T-helper 2 cell treated with Interferon-gamma antibody and Interleukin-4, amounts not matched to agents 5 μg/mL and 100 μg/mL, for 36 hours (primary cell): ENCODE results near the gene SH2B2.
"Not testable (repeated sequence)": the region's sequence is repeated elsewhere in the genome, so short reads cannot be mapped to it uniquely, and the experiment has no call there.

Experiments
- DNase-seq: peaks from one replicate; pipeline ENCODE4 v3.0.0; 2021; ENCODE audit warnings: low spot score
- H3K27ac Mint-ChIP-seq: one replicate; pipeline ENCODE4 v1.8.0; 2021; ENCODE audit warnings: mild to moderate bottlenecking, mixed read lengths
- H3K27me3 Mint-ChIP-seq: one replicate; pipeline ENCODE4 v1.8.0; 2021; ENCODE audit warnings: low read depth, mixed read lengths
- H3K36me3 Mint-ChIP-seq: one replicate; pipeline ENCODE4 v1.8.0; 2021; ENCODE audit warnings: low read depth, mixed read lengths
- H3K4me1 Mint-ChIP-seq: one replicate; pipeline ENCODE4 v1.8.0; 2021; ENCODE audit warnings: low read depth, mixed read lengths
- H3K4me3 Mint-ChIP-seq: one replicate; pipeline ENCODE4 v1.8.0; 2022; ENCODE audit warnings: mild to moderate bottlenecking, moderate library complexity, mixed read lengths
- H3K9me3 Mint-ChIP-seq: one replicate; pipeline ENCODE4 v1.8.0; 2021; ENCODE audit warnings: mixed read lengths

The SH2B2 gene

DNA sequence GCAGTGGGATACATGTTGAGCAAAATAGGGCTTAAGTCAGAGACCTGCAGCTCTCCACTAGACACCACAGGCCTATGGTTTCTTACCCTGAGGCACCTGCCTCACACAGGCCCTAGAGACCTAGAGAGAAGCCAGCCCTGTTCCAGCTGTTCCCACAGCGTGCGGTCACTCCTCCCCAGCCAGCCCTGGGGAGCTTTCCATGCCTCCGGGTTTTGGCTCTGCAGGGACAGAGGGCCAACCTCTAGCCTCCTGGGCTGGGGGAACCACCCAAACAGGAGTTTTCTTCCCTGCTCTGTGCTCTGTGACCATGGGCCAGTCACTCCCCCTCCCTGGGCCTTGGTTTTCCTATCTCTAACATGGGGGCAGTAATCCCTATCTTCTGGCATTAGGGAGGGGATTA is 33.0 kb downstream of the SH2B2 start:
- Mint-ChIP-seq H3K27ac (no peak overlapping the region), H3K9me3 (no peaks in the 10 kb centered on the region), H3K4me3 (no peak overlapping the region), H3K4me1 (no peaks in the 10 kb centered on the region), H3K36me3 (no peaks in the 10 kb centered on the region), H3K27me3 (no peaks in the 10 kb centered on the region)
- no peak for DNase-seq

DNA sequence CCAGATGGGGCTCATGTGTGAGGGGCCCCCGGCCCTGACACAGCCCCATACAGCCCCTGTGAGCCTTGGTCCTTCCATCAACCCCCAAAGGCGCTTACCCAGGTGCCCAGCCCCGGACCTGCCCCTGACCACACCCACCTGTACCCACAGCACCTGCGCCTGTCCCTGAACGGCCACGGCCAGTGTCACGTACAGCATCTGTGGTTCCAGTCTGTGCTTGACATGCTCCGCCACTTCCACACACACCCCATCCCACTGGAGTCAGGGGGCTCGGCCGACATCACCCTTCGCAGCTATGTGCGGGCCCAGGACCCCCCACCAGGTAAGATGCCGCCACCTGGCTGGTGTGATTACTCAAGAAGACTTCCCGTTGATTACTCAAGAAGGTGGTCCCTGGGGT is 33.5 kb downstream of the SH2B2 start:
- Mint-ChIP-seq H3K27ac (no peak overlapping the region), H3K9me3 (no peaks in the 10 kb centered on the region), H3K36me3 (no peaks in the 10 kb centered on the region), H3K4me1 (no peaks in the 10 kb centered on the region), H3K27me3 (no peaks in the 10 kb centered on the region), H3K4me3 (no peak overlapping the region)
- no peak for DNase-seq

DNA sequence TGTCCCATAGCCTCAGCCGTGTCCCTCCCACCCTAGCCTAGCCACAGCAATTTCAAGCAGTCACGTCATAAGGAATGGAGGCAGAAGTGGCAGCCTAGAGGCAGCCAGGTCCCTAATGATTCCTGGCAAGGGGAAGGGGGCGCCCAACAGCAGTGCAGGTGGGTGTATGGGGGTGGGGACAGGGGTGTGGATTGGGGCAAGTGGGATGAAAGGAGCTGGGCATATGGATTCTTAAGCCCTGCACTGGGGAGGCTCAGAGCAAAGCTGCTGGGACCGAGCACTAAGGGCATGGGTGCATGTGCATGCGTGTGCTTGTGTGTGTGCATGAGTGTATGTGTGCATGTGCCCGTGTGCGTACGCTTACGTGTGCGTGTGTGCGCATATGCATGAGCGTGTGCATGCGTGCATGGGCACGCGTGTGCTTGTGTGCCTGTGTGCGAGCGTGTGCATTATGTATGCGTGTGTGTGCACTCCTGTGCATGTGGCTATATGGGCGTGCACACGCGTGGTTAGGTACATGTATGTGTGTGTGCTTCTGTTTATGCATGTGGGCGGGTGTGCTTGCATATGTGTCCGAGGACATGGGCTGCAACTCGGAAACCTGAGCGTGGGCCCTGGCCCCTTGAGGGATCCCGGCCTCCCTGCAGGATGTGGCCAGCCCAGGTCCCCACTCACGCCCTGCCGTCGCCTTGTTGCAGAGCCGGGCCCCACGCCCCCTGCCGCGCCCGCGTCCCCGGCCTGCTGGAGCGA is 34.1 kb downstream of the SH2B2 start:
- Mint-ChIP-seq H3K4me3 (no peak overlapping the region), H3K27ac (no peak overlapping the region), H3K4me1 (no peaks in the 10 kb centered on the region), H3K9me3 (no peaks in the 10 kb centered on the region), H3K36me3 (no peaks in the 10 kb centered on the region), H3K27me3 (no peaks in the 10 kb centered on the region)
- DNase-seq, result no peak

DNA sequence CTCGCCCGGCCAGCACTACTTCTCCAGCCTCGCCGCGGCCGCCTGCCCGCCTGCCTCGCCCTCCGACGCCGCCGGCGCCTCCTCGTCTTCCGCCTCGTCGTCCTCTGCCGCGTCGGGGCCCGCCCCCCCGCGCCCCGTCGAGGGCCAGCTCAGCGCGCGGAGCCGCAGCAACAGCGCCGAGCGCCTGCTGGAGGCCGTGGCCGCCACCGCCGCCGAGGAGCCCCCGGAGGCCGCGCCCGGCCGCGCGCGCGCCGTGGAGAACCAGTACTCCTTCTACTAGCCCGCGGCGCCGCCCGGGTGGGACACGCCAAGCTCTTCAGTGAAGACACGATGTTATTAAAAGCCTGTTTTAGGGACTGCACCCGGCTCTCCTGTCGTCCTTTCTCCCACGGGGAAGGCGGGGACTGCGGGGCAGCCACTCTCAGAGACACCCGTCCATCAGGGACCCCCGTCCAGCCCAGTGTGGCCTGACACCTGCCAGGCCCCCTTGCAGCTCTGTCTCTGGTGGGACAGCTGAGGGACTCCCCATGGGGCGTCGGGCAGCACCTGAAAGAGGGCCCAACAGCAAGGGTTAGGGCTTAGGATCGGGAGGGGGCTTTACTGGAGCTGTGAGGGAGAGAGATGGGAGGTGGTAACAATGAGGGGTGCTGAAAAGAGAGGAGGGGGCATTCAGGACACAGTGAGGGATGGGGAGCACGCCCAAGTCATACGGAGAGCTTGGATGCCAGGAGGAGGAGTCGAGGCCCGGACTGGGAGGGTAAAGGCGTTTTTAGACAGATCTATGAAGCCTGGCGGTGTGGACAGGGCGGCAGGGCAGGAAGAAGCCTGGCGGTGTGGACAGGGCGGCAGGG is 34.9 kb downstream of the SH2B2 start:
- DNase-seq, result no peak
- Mint-ChIP-seq H3K9me3 (no peaks in the 10 kb centered on the region), H3K4me1 (no peaks in the 10 kb centered on the region), H3K27me3 (no peaks in the 10 kb centered on the region), H3K27ac (no peak overlapping the region), H3K36me3 (no peaks in the 10 kb centered on the region), H3K4me3 (no peak overlapping the region)

DNA sequence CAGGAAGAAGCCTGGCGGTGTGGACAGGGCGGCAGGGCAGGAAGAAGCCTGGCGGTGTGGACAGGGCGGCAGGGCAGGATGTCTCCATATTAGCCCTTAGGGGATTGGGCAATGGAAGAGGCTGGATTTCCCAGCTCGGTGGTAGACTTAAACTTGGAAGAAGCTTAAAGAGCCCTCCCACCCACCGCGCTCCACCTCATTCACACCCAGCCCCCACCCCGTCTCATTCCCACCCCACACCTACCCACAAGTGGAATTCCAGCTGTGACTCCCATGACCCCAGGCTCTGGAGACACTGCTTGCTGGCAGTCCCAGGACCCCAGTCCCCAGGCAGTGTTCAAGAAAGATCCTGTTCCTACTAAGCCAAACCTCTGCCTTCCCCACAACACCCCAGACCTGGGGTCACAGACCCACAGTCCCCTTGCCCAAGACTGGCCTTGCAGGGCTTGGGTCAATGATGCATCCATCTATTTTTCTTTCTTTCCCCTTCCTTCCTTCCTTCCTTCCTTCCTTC is 35.6 kb downstream of the SH2B2 start:
- H3K9me3 Mint-ChIP-seq, result no peaks in the 10 kb centered on the region
- no peak overlapping the region for H3K27ac Mint-ChIP-seq
- DNase-seq, result no peak
- no peaks in the 10 kb centered on the region for H3K27me3 Mint-ChIP-seq
- no peak overlapping the region for H3K4me3 Mint-ChIP-seq
- no peaks in the 10 kb centered on the region for H3K4me1 Mint-ChIP-seq
- no peaks in the 10 kb centered on the region for H3K36me3 Mint-ChIP-seq

DNA sequence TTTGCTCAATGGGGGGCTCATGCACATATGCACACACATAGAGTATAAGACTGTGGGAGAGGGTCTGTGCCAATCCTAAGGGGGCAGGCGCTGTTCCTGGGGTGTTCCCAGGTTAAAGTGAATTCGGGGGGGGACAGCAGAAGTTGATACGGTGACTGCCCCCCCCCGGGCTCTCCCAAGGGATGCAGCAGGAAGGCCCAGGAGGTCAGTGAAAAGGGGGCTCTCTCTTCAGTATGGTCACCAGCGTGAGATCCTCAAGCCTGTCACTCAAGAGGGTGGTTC is 37.2 kb downstream of the SH2B2 start:
- no peaks in the 10 kb centered on the region for H3K9me3 Mint-ChIP-seq
- H3K27me3 Mint-ChIP-seq, result peaks cover 6% of the 10 kb centered on the region
- no peaks in the 10 kb centered on the region for H3K36me3 Mint-ChIP-seq
- H3K4me3 Mint-ChIP-seq, result no peak overlapping the region
- H3K27ac Mint-ChIP-seq, result no peak overlapping the region
- DNase-seq, result no peak
- H3K4me1 Mint-ChIP-seq, result no peaks in the 10 kb centered on the region

DNA sequence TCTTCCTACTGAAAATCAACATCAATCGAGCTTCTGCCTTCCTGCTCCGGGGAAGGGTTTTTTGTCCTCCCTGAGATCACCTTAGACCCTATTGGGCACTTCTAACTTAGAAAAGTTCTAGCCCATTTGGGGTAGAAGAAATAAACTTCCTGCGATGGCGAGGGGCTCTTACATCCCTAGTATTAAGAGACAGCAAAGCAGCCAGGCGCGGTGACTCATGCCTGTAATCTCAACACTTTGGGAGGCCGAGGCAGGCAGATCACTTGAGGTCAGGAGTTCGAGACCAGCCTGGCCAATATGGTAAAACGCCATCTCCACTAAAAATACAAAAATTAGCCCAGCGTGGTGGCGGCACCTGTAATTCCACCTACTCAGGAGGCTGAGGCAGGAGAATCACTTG is 38.4 kb downstream of the SH2B2 start:
- H3K4me3 Mint-ChIP-seq, H3K36me3 Mint-ChIP-seq, H3K27ac Mint-ChIP-seq, H3K27me3 Mint-ChIP-seq, H3K9me3 Mint-ChIP-seq, DNase-seq, H3K4me1 Mint-ChIP-seq: not testable (repeated sequence)

DNA sequence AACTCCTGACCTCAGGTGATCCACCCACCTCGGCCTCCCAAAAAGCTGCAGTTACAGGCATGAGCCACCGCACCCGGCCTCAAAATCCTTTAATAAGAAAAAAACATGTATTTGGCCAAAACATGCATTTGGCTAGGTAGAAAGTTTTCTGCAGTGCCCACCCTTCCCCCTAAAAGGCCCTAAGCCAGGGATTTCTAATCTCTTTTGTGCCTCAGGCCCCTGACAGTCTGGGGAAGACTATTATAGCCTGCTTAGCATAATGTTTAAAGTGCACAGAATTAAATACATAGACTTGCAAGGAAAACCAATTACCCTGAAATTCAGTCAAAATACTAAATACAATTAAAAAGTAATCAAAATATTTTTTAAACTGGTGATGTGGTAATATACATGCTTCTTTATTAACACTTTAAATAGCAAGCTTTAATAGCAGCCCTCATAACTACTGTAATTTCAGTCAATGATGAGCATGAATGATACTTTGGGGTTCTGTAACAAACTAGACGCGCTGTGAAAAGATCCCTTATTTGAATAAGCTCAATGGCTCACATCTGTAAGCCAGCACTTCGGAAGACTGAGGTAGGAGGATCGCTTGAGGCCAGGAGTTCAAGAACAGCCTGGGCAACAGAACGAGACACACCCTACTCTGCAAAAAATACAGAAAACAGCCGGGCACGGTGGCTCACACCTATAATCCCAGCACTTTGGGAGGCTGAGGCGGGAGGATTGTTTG is 39.7 kb downstream of the SH2B2 start:
- Mint-ChIP-seq H3K4me1 (no peaks in the 10 kb centered on the region), H3K4me3 (no peak overlapping the region), H3K27ac (no peak overlapping the region), H3K36me3 (no peaks in the 10 kb centered on the region), H3K27me3 (peaks cover 6% of the 10 kb centered on the region), H3K9me3 (no peaks in the 10 kb centered on the region)
- no peak for DNase-seq

DNA sequence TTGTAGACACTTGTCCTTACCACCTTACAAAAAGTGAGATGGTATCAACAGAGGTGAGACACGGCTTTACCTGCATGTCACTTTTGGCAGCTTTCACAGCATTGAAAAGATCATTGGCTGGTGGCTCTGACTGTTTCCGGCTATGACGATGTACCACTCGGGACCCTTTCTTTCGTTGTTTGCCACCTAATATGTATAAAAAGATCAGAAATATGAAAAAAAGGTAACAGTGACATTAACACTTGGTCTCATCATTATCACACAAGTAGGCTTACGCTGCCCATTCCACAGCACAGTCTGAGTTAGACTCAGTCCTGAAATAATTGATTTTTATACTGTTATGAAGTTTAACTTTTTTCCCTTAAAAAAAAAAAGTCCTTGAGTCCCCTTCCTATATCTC is 40.5 kb downstream of the SH2B2 start:
- not testable (repeated sequence) for H3K4me1 Mint-ChIP-seq, H3K4me3 Mint-ChIP-seq, DNase-seq, H3K27me3 Mint-ChIP-seq, H3K36me3 Mint-ChIP-seq, H3K9me3 Mint-ChIP-seq, H3K27ac Mint-ChIP-seq

DNA sequence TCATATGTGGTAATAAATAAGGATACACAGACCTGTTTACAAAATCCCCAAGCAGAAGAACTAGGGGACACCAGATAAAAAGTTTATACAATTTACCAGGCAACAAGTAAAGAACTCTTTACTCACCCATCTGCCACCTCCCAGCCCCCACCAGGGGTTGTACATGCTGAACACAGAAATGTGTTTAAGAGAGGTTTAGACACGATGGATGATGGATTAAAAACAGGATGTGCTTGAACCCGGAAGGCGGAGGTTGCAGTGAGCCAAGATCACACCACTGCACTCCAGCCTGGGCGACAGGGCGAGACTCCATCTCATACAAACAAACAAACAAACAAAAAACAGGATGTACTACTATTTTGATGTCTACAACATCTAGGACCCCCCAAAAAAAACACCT is 42.2 kb downstream of the SH2B2 start:
- Mint-ChIP-seq H3K4me3 (peak overlapping the region; percentile 27), H3K27ac (peak overlapping the region; percentile 35)
- DNase-seq, H3K36me3 Mint-ChIP-seq, H3K9me3 Mint-ChIP-seq, H3K4me1 Mint-ChIP-seq, H3K27me3 Mint-ChIP-seq: not testable (repeated sequence)

DNA sequence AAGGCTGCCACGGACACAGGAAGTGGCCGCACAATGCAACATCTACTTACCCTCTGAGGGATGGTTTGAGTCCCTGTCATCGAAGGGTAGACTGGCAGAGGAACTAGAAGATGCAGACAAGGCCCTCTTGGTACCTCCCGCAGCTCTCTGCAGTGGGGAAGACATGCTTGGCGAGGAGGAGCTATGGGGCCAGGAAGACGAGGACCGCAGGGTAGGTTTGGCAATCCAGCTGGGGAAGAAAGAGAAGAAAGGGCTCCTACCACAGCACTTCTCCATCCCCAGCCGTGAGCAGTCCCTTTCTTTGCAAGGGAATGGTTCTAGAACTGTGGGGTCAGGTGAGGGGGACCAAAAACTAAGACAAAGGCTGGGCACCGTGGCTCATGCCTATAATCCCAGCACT is 42.7 kb downstream of the SH2B2 start:
- H3K27ac Mint-ChIP-seq, H3K4me3 Mint-ChIP-seq, H3K27me3 Mint-ChIP-seq, H3K4me1 Mint-ChIP-seq, H3K9me3 Mint-ChIP-seq, DNase-seq, H3K36me3 Mint-ChIP-seq: not testable (repeated sequence)

DNA sequence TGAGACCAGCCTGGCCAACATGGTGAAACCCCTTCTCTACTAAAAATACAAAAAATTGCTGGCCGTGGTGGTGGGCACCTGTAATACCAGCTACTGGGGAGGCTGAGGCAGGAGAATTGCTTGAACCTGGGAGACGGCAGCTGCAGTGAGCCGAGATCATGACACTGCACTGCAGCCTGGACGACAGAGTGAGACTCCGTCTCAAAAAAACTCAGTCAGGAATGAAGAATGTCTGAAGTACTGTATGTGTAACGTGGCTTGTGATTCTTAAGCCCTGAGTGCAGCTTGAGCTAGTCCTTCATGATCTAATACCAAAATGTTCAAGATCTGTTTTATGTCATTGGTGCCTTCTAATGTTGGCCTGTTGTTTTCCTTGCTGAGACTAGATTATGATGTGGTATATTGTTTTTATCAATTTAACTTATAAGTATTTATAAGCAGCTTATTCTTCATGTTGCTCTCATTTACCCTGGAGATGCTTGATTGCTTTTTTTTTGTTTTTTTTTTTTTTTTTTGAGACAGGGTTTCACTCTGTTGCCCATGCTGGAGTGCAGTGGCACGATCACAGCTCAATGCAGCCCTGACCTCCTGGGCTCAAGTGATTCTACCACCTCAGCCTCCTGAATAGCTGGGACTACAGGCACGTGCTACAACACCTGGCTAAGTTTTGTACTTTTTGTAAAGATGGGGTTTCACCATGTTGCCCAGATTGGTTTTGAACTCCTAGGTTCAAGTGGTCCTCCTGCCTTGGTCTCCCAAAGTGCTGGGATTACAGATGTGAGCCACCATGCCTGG is 44.2 kb downstream of the SH2B2 start:
- DNase-seq, H3K36me3 Mint-ChIP-seq, H3K4me1 Mint-ChIP-seq, H3K4me3 Mint-ChIP-seq, H3K9me3 Mint-ChIP-seq, H3K27ac Mint-ChIP-seq, H3K27me3 Mint-ChIP-seq: not testable (repeated sequence)

DNA sequence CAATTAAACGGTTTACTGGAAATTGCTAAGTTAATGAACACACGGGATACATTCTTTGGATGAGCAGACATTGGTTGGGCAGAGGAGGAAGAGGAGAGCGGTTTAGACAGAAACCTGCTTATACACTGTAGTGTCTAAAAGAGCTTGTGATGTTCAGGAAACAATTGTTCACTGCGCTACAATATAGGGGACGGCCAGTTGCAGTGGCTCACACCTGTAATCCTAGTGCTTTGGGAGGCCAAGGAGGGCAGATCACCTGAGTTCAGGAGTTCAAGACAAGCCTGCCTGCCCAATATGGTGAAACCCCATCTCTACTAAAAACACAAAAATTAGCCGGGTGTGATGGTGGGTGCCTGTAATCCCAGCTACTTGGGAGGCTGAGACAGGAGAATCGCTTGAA is 48.9 kb downstream of the SH2B2 start:
- H3K27me3 Mint-ChIP-seq, H3K9me3 Mint-ChIP-seq, H3K36me3 Mint-ChIP-seq, DNase-seq, H3K4me1 Mint-ChIP-seq, H3K27ac Mint-ChIP-seq, H3K4me3 Mint-ChIP-seq: not testable (repeated sequence)

DNA sequence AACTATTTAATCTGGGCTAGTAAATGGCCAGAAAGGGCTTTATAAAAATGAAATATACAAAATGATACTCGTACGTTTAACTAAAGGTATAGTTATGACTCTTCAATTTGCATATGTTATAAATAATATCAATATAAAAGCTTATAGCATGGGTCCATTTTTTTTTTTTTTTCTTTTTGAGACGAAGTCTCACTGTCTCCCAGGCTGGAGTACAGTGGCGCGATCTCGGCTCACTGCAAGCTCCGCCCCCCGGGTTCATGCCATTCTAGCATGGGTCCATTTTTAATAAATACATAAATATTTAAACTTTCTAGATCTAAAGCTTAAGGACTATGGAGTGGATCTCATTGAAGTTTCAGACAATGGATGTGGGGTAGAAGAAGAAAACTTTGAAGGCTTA is 50.3 kb downstream of the SH2B2 start:
- not testable (repeated sequence) for H3K27ac Mint-ChIP-seq, H3K9me3 Mint-ChIP-seq, H3K27me3 Mint-ChIP-seq, H3K4me3 Mint-ChIP-seq, H3K36me3 Mint-ChIP-seq, H3K4me1 Mint-ChIP-seq, DNase-seq
